OCI-LY3 (cell line): ENCODE data around the gene BEST3.

Experiments used
- EZH2phosphoT487 ChIP-seq: fragments of 200-600 bp; shearing (Covaris generic); IDR thresholded peaks from 2 replicates; pipeline ENCODE4 v1.6.1; 2018; ENCODE audit warnings: antibody characterized with exemption, mixed run types, low read depth
- TF ChIP-seq, protein P1 (sequence below): fragments of 200-600, 300-600 bp; sonication (generic); IDR thresholded peaks from 2 replicates; pipeline ENCODE4 v1.5.1; 2014; ENCODE audit warnings: antibody characterized with exemption, low read length, low read depth

DNA sequence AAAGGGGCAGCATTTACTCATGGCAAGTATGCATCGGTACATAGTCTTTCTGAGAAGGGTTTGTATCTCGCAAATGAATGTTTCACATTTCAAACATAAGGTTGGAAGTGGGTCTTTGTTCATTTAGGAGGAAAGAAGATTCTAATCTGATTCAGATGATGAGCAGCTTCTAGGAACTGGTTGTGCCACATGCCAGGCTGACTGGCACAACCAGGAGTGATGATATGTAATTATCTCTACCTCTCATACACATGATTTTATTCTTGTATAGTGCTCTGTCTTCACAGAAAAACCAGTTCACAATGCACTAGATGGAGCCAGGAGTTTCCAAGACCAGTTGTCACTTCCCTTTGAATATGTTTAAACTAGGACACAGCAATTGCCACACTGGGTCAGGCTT, 13.7 kb upstream of the BEST3 start:
- no peak for TF ChIP-seq EZH2phosphoT487
- TF ChIP-seq, protein P1, sequence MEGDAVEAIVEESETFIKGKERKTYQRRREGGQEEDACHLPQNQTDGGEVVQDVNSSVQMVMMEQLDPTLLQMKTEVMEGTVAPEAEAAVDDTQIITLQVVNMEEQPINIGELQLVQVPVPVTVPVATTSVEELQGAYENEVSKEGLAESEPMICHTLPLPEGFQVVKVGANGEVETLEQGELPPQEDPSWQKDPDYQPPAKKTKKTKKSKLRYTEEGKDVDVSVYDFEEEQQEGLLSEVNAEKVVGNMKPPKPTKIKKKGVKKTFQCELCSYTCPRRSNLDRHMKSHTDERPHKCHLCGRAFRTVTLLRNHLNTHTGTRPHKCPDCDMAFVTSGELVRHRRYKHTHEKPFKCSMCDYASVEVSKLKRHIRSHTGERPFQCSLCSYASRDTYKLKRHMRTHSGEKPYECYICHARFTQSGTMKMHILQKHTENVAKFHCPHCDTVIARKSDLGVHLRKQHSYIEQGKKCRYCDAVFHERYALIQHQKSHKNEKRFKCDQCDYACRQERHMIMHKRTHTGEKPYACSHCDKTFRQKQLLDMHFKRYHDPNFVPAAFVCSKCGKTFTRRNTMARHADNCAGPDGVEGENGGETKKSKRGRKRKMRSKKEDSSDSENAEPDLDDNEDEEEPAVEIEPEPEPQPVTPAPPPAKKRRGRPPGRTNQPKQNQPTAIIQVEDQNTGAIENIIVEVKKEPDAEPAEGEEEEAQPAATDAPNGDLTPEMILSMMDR, result no peak
